ENCODE results near the gene SLC38A11.
"Not testable (repeated sequence)": the region's sequence is repeated elsewhere in the genome, so short reads cannot be mapped to it uniquely, and the experiment has no call there.

SLC38A11 gene

GRCh38 chr2:164875334-164876205 lies 79.8 kb downstream of the SLC38A11 start:
- no peak for DNase-seq

- no peak for DNase-seq
Measured at GRCh38 chr2:164873210-164873908, 82.0 kb downstream of the SLC38A11 start.

- no peak for DNase-seq
Measured at GRCh38 chr2:164871404-164871803, 83.9 kb downstream of the SLC38A11 start.

GRCh38 chr2:164869420-164869772 lies 85.9 kb downstream of the SLC38A11 start:
- DNase-seq, result no peak

- no peak for DNase-seq
Measured at GRCh38 chr2:164868563-164869419, 86.5 kb downstream of the SLC38A11 start.

GRCh38 chr2:164867779-164868397 lies 87.4 kb downstream of the SLC38A11 start:
- DNase-seq, result no peak

- DNase-seq, result not testable (repeated sequence)
Measured at GRCh38 chr2:164866381-164866780, 88.9 kb downstream of the SLC38A11 start.

- no peak for DNase-seq
Measured at GRCh38 chr2:164860694-164861042, 94.7 kb downstream of the SLC38A11 start.

GRCh38 chr2:164859906-164860693 lies 95.2 kb downstream of the SLC38A11 start:
- DNase-seq, result not testable (repeated sequence)

GRCh38 chr2:164859251-164859818 lies 96.0 kb downstream of the SLC38A11 start:
- DNase-seq, result no peak

GRCh38 chr2:164852086-164852485 lies 103.2 kb downstream of the SLC38A11 start:
- no peak for DNase-seq

- no peak for DNase-seq
Measured at GRCh38 chr2:164850235-164850634, 105.1 kb downstream of the SLC38A11 start.

GRCh38 chr2:164849506-164849905 lies 105.8 kb downstream of the SLC38A11 start:
- no peak for DNase-seq

- no peak for DNase-seq
Measured at GRCh38 chr2:164847981-164848741, 107.2 kb downstream of the SLC38A11 start.

GRCh38 chr2:164847291-164847690 lies 108.0 kb downstream of the SLC38A11 start:
- no peak for DNase-seq

- DNase-seq, result no peak
Measured at GRCh38 chr2:164846276-164846675, 109.0 kb downstream of the SLC38A11 start.

Data from stimulated activated CD4-positive, alpha-beta T cell treated with anti-CD3 and anti-CD28 coated beads, Interleukin-4, amount 100 ng/mL, for 4 hours (primary cell).